Astrocyte (in vitro differentiated cells and primary cell): ENCODE results near the gene PIGO. TPM values are rescaled to one million over a fixed set of nuclear protein-coding genes. Genes with fewer than 3 reads are reported as not detected.

Experiments
- DNase-seq: peaks from one replicate; pipeline ENCODE4 v3.0.0-alpha.2; 2010; ENCODE audit warnings: low read depth
- FAIRE-seq: peaks from 2 replicates; lab custom pipeline; 2011; peaks lifted over from hg19 to GRCh38; lab: Jason Lieb, UNC
- H2AFZ ChIP-seq: 2 replicates; pipeline ENCODE4 v1.6.0; 2012; ENCODE audit warnings: low read depth, low read length, inconsistent platforms
- H3K27ac ChIP-seq: 2 replicates; pipeline ENCODE4 v1.5.1; 2011; ENCODE audit warnings: low read depth, low read length, inconsistent platforms
- H3K27me3 ChIP-seq: 2 replicates; pipeline ENCODE4 v1.6.0; 2011; ENCODE audit warnings: low read length, inconsistent platforms; ENCODE audit not compliant: insufficient read depth
- H3K36me3 ChIP-seq: 2 replicates; pipeline ENCODE4 v1.5.1; 2011; ENCODE audit warnings: low read length, inconsistent platforms; ENCODE audit not compliant: insufficient read depth
- H3K4me1 ChIP-seq: 2 replicates; pipeline ENCODE4 v1.5.1; 2011; ENCODE audit warnings: low read length, inconsistent platforms; ENCODE audit not compliant: insufficient read depth
- H3K4me2 ChIP-seq: 2 replicates; pipeline ENCODE4 v1.6.0; 2012; ENCODE audit warnings: low read length, inconsistent platforms
- H3K4me3 ChIP-seq: 2 replicates; pipeline ENCODE4 v1.5.1; 2011; ENCODE audit warnings: low read depth, mild to moderate bottlenecking, low read length, inconsistent platforms; ENCODE audit not compliant: insufficient read depth
- H3K79me2 ChIP-seq: 2 replicates; pipeline ENCODE4 v1.6.0; 2012; ENCODE audit warnings: mild to moderate bottlenecking, low read length, inconsistent platforms; ENCODE audit not compliant: insufficient read depth
- H3K9ac ChIP-seq: 2 replicates; pipeline ENCODE4 v1.6.0; 2012; ENCODE audit warnings: mild to moderate bottlenecking, low read length, inconsistent platforms
- H3K9me3 ChIP-seq: 2 replicates; pipeline ENCODE4 v1.5.1; 2012; ENCODE audit warnings: low read depth, mild to moderate bottlenecking, low read length, inconsistent platforms; ENCODE audit not compliant: insufficient read depth
- H4K20me1 ChIP-seq: 2 replicates; pipeline ENCODE4 v1.6.0; 2012; ENCODE audit warnings: low read length, inconsistent platforms; ENCODE audit not compliant: insufficient read depth
- H3K27ac Mint-ChIP-seq: one replicate; pipeline ENCODE4 v1.8.0; 2021; ENCODE audit warnings: mild to moderate bottlenecking, mixed read lengths; ENCODE audit not compliant: unreplicated experiment
- H3K27me3 Mint-ChIP-seq: one replicate; pipeline ENCODE4 v1.8.0; 2021; ENCODE audit warnings: low read depth, mixed read lengths; ENCODE audit not compliant: unreplicated experiment
- H3K36me3 Mint-ChIP-seq: one replicate; pipeline ENCODE4 v1.8.0; 2021; ENCODE audit warnings: low read depth, mixed read lengths; ENCODE audit not compliant: unreplicated experiment
- H3K4me1 Mint-ChIP-seq: one replicate; pipeline ENCODE4 v1.8.0; 2021; ENCODE audit warnings: low read depth, mixed read lengths; ENCODE audit not compliant: unreplicated experiment
- H3K4me3 Mint-ChIP-seq: one replicate; pipeline ENCODE4 v1.8.0; 2021; ENCODE audit warnings: mild to moderate bottlenecking, moderate library complexity, mixed read lengths; ENCODE audit not compliant: unreplicated experiment
- H3K9me3 Mint-ChIP-seq: one replicate; pipeline ENCODE4 v1.8.0; 2021; ENCODE audit warnings: mild to moderate bottlenecking, mixed read lengths; ENCODE audit not compliant: unreplicated experiment
- CTCF ChIP-seq: IDR thresholded peaks from 2 replicates; pipeline ENCODE4 v1.5.1; 2011; ENCODE audit warnings: low read depth, mild to moderate bottlenecking, inconsistent platforms, low read length, moderate library complexity; ENCODE audit not compliant: insufficient read depth
- EZH2 ChIP-seq: IDR thresholded peaks from 2 replicates; pipeline ENCODE4 v1.6.1; 2012; ENCODE audit warnings: mild to moderate bottlenecking, low read length, inconsistent platforms; ENCODE audit not compliant: insufficient read depth
- total RNA-seq: library from RNA; stranded (reverse); gene quantifications from 2 replicates; pipeline ENCODE4 v1.2.1, GENCODE V29; 2021

PIGO gene
- total RNA-seq, 1 donor from 2014 or later: 19.7 TPM

- peaks cover 24% of the 10 kb centered on the region for H3K4me1 Mint-ChIP-seq
- Histone ChIP-seq H3K36me3 (no peaks in the 10 kb centered on the region), H2AFZ (no peak overlapping the region), H3K79me2 (no peaks in the 10 kb centered on the region), H3K9me3 (no peaks in the 10 kb centered on the region), H3K9ac (no peak overlapping the region), H3K27ac (no peak overlapping the region), H3K4me1 (peaks cover 4% of the 10 kb centered on the region), H4K20me1 (peaks cover 24% of the 10 kb centered on the region), H3K4me2 (no peak overlapping the region), H3K27me3 (no peaks in the 10 kb centered on the region), H3K4me3 (no peak overlapping the region)
- TF ChIP-seq CTCF (no peak), EZH2 (no peak)
- no peaks in the 10 kb centered on the region for H3K27me3 Mint-ChIP-seq
- peaks cover 2% of the 10 kb centered on the region for H3K9me3 Mint-ChIP-seq
- H3K4me3 Mint-ChIP-seq: no peak overlapping the region
- no peak overlapping the region for H3K27ac Mint-ChIP-seq
- FAIRE-seq (no peak), DNase-seq (no peak)
- peaks cover 33% of the 10 kb centered on the region for H3K36me3 Mint-ChIP-seq
Measured at GRCh38 chr9:35042891-35043545, 53.4 kb downstream of the PIGO start.

GRCh38 chr9:35042081-35042604 is 54.2 kb downstream of the PIGO start:
- DNase-seq (no peak), FAIRE-seq (no peak)
- Histone ChIP-seq H3K9me3 (no peaks in the 10 kb centered on the region), H3K4me1 (peaks cover 4% of the 10 kb centered on the region), H3K27ac (no peak overlapping the region), H4K20me1 (peaks cover 20% of the 10 kb centered on the region), H3K4me3 (no peak overlapping the region), H3K27me3 (no peaks in the 10 kb centered on the region), H3K4me2 (no peak overlapping the region), H3K9ac (no peak overlapping the region), H3K36me3 (no peaks in the 10 kb centered on the region), H2AFZ (no peak overlapping the region), H3K79me2 (no peaks in the 10 kb centered on the region)
- peaks cover 2% of the 10 kb centered on the region for H3K9me3 Mint-ChIP-seq
- H3K27me3 Mint-ChIP-seq: no peaks in the 10 kb centered on the region
- H3K4me3 Mint-ChIP-seq: no peak overlapping the region
- H3K4me1 Mint-ChIP-seq: peaks cover 24% of the 10 kb centered on the region
- TF ChIP-seq EZH2 (no peak), CTCF (no peak)
- H3K36me3 Mint-ChIP-seq: peaks cover 34% of the 10 kb centered on the region
- H3K27ac Mint-ChIP-seq: peak overlapping the region; percentile 12

Other genes with a start within 250 kb of the PIGO start
- 0.07 and 0.16 TPM in 2 replicates for gene PHF24, start 138.3 kb downstream of the PIGO start, total RNA-seq
- gene DNAJB5, start 106.8 kb downstream of the PIGO start, total RNA-seq: 27.3 and 27.8 TPM in 2 replicates
- 366 and 390 TPM in 2 replicates for gene VCP, start 24.0 kb downstream of the PIGO start, total RNA-seq
- 11.0 and 14.1 TPM in 2 replicates for gene FANCG, start 16.6 kb downstream of the PIGO start, total RNA-seq
- 83.1 and 85.1 TPM in 2 replicates for gene STOML2, start 6.5 kb upstream of the PIGO start, total RNA-seq
- gene ATOSB, start 19.3 kb upstream of the PIGO start, total RNA-seq: 68.9 and 76.9 TPM in 2 replicates
- gene UNC13B, start 65.4 kb upstream of the PIGO start, total RNA-seq: 26.1 and 30.5 TPM in 2 replicates